Measurements from ENCODE around the gene SNTB2. TPM values are rescaled to one million over a fixed set of nuclear protein-coding genes. Genes with fewer than 3 reads are reported as not detected.
A peak's percentile ranks its signal among the peaks of the same experiment; 100 is the strongest.

SNTB2 gene
- total and polyA plus RNA-seq, 9 of the 15 experiments (the other 6 are each of a cell fraction or from before 2014, with no cell fraction given): 1.2 to 13.7 (median 5.7) TPM

- TF ChIP-seq ZNF407 (IDR thresholded peaks at IDR 0.05; ENCODE audit: low read depth): no peak
- TF ChIP-seq NFIC (IDR thresholded peaks at IDR 0.05): no peak
- TF ChIP-seq ZNF436 (CRISPR knock-in tag; IDR thresholded peaks at IDR 0.05): no peak
- no peak for TF ChIP-seq POU5F1 (IDR thresholded peaks at IDR 0.05; ENCODE audit: borderline replicate concordance, low read depth, low read length, partially characterized antibody)
- TF ChIP-seq ZNF217 (CRISPR knock-in tag; IDR thresholded peaks at IDR 0.05): no peak
- no peak for TF ChIP-seq ZNF584 (CRISPR knock-in tag; IDR thresholded peaks at IDR 0.05; ENCODE audit: low read depth)
- TF ChIP-seq GTF2F1 (IDR thresholded peaks at IDR 0.05; ENCODE audit: low read depth, low read length): no peak
- TF ChIP-seq ILK (tag; IDR thresholded peaks at IDR 0.05; ENCODE audit: borderline replicate concordance, low read depth): no peak
- no peak for TF ChIP-seq ERF (CRISPR knock-in tag; IDR thresholded peaks at IDR 0.05)
- no peak for TF ChIP-seq ZNF644 (tag; IDR thresholded peaks at IDR 0.05; ENCODE audit: low read depth)
- no peak for TF ChIP-seq CBX8 (IDR thresholded peaks at IDR 0.05; ENCODE audit: borderline replicate concordance, extremely low read depth, low read depth, low read length, poor library complexity, severe bottlenecking)
- TF ChIP-seq RAD21 (CRISPR knock-in tag; conservative IDR thresholded peaks at IDR 0.05 in 1 of 2, IDR thresholded peaks at IDR 0.05 in 1 of 2): no peak
- no peak for TF ChIP-seq ZNF57 (CRISPR knock-in tag; IDR thresholded peaks at IDR 0.05)
- peak; percentile 14; the same call in 1 of the 2 replicates for TF ChIP-seq PREB (CRISPR knock-in tag; IDR thresholded peaks at IDR 0.05)
- TF ChIP-seq SIN3B (IDR thresholded peaks at IDR 0.05; ENCODE audit: low read depth): no peak
- no peak for TF ChIP-seq TEAD2 (tag; IDR thresholded peaks at IDR 0.05)
- TF ChIP-seq ETV5 (CRISPR knock-in tag; IDR thresholded peaks at IDR 0.05; ENCODE audit: low read depth): no peak
- peak; percentile 13 for TF ChIP-seq KDM5B (IDR thresholded peaks at IDR 0.05; ENCODE audit: insufficient replicate concordance, low read depth, low read length)
Measured at GRCh38 chr16:69311533-69312387, 124.8 kb downstream of the SNTB2 start (continued).

Measured in K562 (cell line).